Activated CD8-positive, alpha-beta memory T cell treated with anti-CD3 and anti-CD28 coated beads, Interleukin-2, amount 50 U/mL, for 4 hours (primary cell): ENCODE data around the gene TMPO.
"Not testable (repeated sequence)": the region's sequence is repeated elsewhere in the genome, so short reads cannot be mapped to it uniquely, and the experiment has no call there.

Experiments used
- DNase-seq: peaks from one replicate; pipeline ENCODE4 v3.0.0-alpha.2; 2020

The TMPO gene

GRCh38 chr12:98511806-98512205 lies 3.6 kb upstream of the TMPO start:
- not testable (repeated sequence) for DNase-seq

- no peak for DNase-seq
These were observed 1.7 kb upstream of the TMPO start for GRCh38 chr12:98513379-98514322.

GRCh38 chr12:98514982-98515286 lies 456 bp upstream of the TMPO start:
- DNase-seq = no peak

- DNase-seq = peak; percentile 77
These were observed 902 bp downstream of the TMPO start for GRCh38 chr12:98516111-98516873.

- no peak for DNase-seq
These were observed 4.0 kb downstream of the TMPO start for GRCh38 chr12:98519257-98519907.

- no peak for DNase-seq
These were observed 14.7 kb downstream of the TMPO start for GRCh38 chr12:98530068-98530467.

GRCh38 chr12:98532687-98533304 lies 17.4 kb downstream of the TMPO start:
- DNase-seq = no peak

GRCh38 chr12:98533723-98534251 lies 18.4 kb downstream of the TMPO start:
- DNase-seq = no peak

GRCh38 chr12:98538031-98538430 lies 22.6 kb downstream of the TMPO start:
- DNase-seq = no peak

GRCh38 chr12:98543701-98544100 lies 28.3 kb downstream of the TMPO start:
- DNase-seq = no peak

GRCh38 chr12:98544751-98545150 lies 29.4 kb downstream of the TMPO start:
- DNase-seq = no peak

GRCh38 chr12:98549371-98550110 lies 34.2 kb downstream of the TMPO start:
- no peak for DNase-seq

GRCh38 chr12:98551787-98552186 lies 36.4 kb downstream of the TMPO start:
- no peak for DNase-seq

- DNase-seq = not testable (repeated sequence)
These were observed 42.7 kb downstream of the TMPO start for GRCh38 chr12:98558097-98558496.

- no peak for DNase-seq
These were observed 44.3 kb downstream of the TMPO start for GRCh38 chr12:98559666-98560065.

GRCh38 chr12:98561846-98562245 lies 46.5 kb downstream of the TMPO start:
- DNase-seq = no peak

- no peak for DNase-seq
These were observed 56.6 kb downstream of the TMPO start for GRCh38 chr12:98572010-98572409.

- DNase-seq = no peak
These were observed 58.7 kb downstream of the TMPO start for GRCh38 chr12:98574110-98574509.

GRCh38 chr12:98575013-98575412 lies 59.6 kb downstream of the TMPO start:
- no peak for DNase-seq

GRCh38 chr12:98576795-98577194 lies 61.4 kb downstream of the TMPO start:
- DNase-seq = not testable (repeated sequence)

- DNase-seq = no peak
These were observed 63.0 kb downstream of the TMPO start for GRCh38 chr12:98578392-98578791.

- no peak for DNase-seq
These were observed 63.4 kb downstream of the TMPO start for GRCh38 chr12:98578821-98579220.
